PC-9 (cell line): ENCODE data around the gene SCARF2. TPM values are rescaled to one million over a fixed set of nuclear protein-coding genes. Genes with fewer than 3 reads are reported as not detected.

Source experiments
- BruUV-seq: library from RNA; stranded (reverse); fragments of 400-500 nt; replicated peaks from 2 replicates; lab custom pipeline; 2021; lab: Mats Ljungman, UMichigan
- CTCF ChIA-PET: fragments of 300-600 bp; sonication (Branson Sonifier 250); formaldehyde crosslinking; loops from one replicate; lab custom pipeline; 2022; ENCODE audit warnings: antibody characterized with exemption; lab: Charles Lee
- POLR2A ChIA-PET: fragments of 300-600 bp; sonication (Branson Sonifier 250); formaldehyde crosslinking; loops from one replicate; lab custom pipeline; 2022; ENCODE audit warnings: antibody characterized with exemption; ENCODE audit not compliant: unreplicated experiment; lab: Charles Lee
- DNase-seq, 2 experiments: peaks; one replicate each; pipeline versions ENCODE4 v3.0.0 to v3.0.0-alpha.2; 2015 to 2022; ENCODE audit warnings: mixed read lengths in 1 of 2
- H2AFZ ChIP-seq: fragments of 200-600 bp; sonication (generic); 2 replicates; pipeline ENCODE4 v1.8.1; 2017; ENCODE audit warnings: antibody characterized with exemption
- H3F3A ChIP-seq: fragments of 200-600 bp; sonication (generic); 2 replicates; pipeline ENCODE4 v1.8.1; 2017; ENCODE audit warnings: antibody characterized with exemption, mild to moderate bottlenecking, low read depth; ENCODE audit not compliant: insufficient read depth
- H3K27ac ChIP-seq: fragments of 200-600 bp; sonication (generic); 2 replicates; pipeline ENCODE4 v1.6.1; 2016; ENCODE audit warnings: mixed run types
- H3K27me3 ChIP-seq: fragments of 200-600 bp; sonication (generic); 2 replicates; pipeline ENCODE4 v1.6.1; 2016; ENCODE audit warnings: low read depth, mixed run types; ENCODE audit not compliant: insufficient read depth
- H3K36me3 ChIP-seq: fragments of 200-600 bp; sonication (generic); 2 replicates; pipeline ENCODE4 v1.6.1; 2016; ENCODE audit warnings: low read depth, mixed run types
- H3K4me1 ChIP-seq: fragments of 200-600 bp; sonication (generic); replicated peaks from 2 replicates; pipeline ENCODE4 v1.6.1; 2016; ENCODE audit warnings: mixed run types; ENCODE audit not compliant: insufficient read depth
- H3K4me2 ChIP-seq: fragments of 200-600 bp; sonication (generic); 2 replicates; pipeline ENCODE4 v1.6.1; 2017; ENCODE audit warnings: mixed run types
- H3K4me3 ChIP-seq: fragments of 200-600 bp; sonication (generic); 2 replicates; pipeline ENCODE4 v1.6.1; 2016; ENCODE audit warnings: mixed run types
- H3K79me2 ChIP-seq: fragments of 200-600 bp; sonication (generic); 2 replicates; pipeline ENCODE4 v1.6.1; 2017; ENCODE audit warnings: low read depth, mixed run types
- H3K9me2 ChIP-seq: fragments of 200-600 bp; sonication (generic); 2 replicates; pipeline ENCODE4 v1.8.1; 2017; ENCODE audit warnings: mild to moderate bottlenecking; ENCODE audit not compliant: insufficient read depth
- H3K9me3 ChIP-seq: fragments of 200-600 bp; sonication (generic); 2 replicates; pipeline ENCODE4 v1.8.1; 2016; ENCODE audit warnings: low read depth; ENCODE audit not compliant: insufficient read depth
- H4K20me1 ChIP-seq: fragments of 200-600 bp; sonication (generic); 2 replicates; pipeline ENCODE4 v1.8.1; 2017; ENCODE audit not compliant: insufficient read depth
- CTCF ChIP-seq: fragments of 200-600 bp; sonication (generic); conservative IDR thresholded peaks from 2 replicates; pipeline ENCODE4 v1.6.1; 2017; ENCODE audit warnings: mixed run types, antibody characterized with exemption, mild to moderate bottlenecking, moderate library complexity
- EZH2 ChIP-seq: fragments of 200-600 bp; sonication (generic); IDR thresholded peaks from 2 replicates; pipeline ENCODE4 v1.8.0; 2017; ENCODE audit warnings: antibody characterized with exemption, low read depth
- intact Hi-C: fragments of 100-400 bp; cut with micrococcal nuclease; formaldehyde crosslinking; loops from one replicate; pipeline ENCODE4 v1.10.0; 2022; ENCODE audit not compliant: unreplicated experiment
- total RNA-seq: library from RNA; stranded (reverse); gene quantifications from 2 replicates; pipeline ENCODE4 v1.2.3, GENCODE V29; 2021

SCARF2 gene
- total RNA-seq, 1 experiment from 2014 or later = 0.52 TPM

GRCh38 chr22:20430720-20431510, 6.7 kb downstream of the SCARF2 start:
- Histone ChIP-seq H3K9me2 (no peaks in the 10 kb centered on the region), H3K79me2 (no peaks in the 10 kb centered on the region), H3K36me3 (no peaks in the 10 kb centered on the region), H2AFZ (no peak overlapping the region), H3K4me2 (peak overlapping the region; percentile 64), H3F3A (no peaks in the 10 kb centered on the region), H4K20me1 (no peaks in the 10 kb centered on the region), H3K4me1 (0 out of 2 replicates have a peak, but pooled peaks cover 3% of the 10 kb centered on the region), H3K9me3 (no peaks in the 10 kb centered on the region), H3K27ac (no peak overlapping the region), H3K4me3 (peak overlapping the region; percentile 35; the same call in 1 of the 2 replicates), H3K27me3 (no peaks in the 10 kb centered on the region; the same call in 1 of the 2 replicates)
- intact Hi-C loops = no loop called here
- POLR2A ChIA-PET = no interaction called here
- CTCF ChIA-PET = no interaction called here
- TF ChIP-seq EZH2 (no peak), CTCF (no peak)
- BruUV-seq = no TSS peak
- peak in 1 of 2 experiments; percentile 60 for DNase-seq

GRCh38 chr22:20430101-20430719, 7.4 kb downstream of the SCARF2 start:
- no peaks in the 10 kb centered on the region; the same call in 1 of the 2 replicates for H3K27me3 ChIP-seq

More at GRCh38 chr22:20430101-20430719, 7.4 kb downstream of the SCARF2 start:
- ChIA-PET POLR2A (interaction anchor here (0.6 kb wide), 1 partner anchor 148 kb away, joined by 6 read pairs; no protein-coding TSS in a partner anchor), CTCF (no interaction called here)
- Histone ChIP-seq H3K4me1 (0 out of 2 replicates have a peak, but pooled peaks cover 3% of the 10 kb centered on the region), H3K9me2 (no peaks in the 10 kb centered on the region), H3K36me3 (no peaks in the 10 kb centered on the region), H3K9me3 (no peaks in the 10 kb centered on the region), H3K27ac (no peak overlapping the region), H3K4me3 (0 out of 2 replicates have a peak overlapping the region, but pooled peaks have one; percentile 35), H3F3A (no peaks in the 10 kb centered on the region), H4K20me1 (no peaks in the 10 kb centered on the region), H3K79me2 (no peaks in the 10 kb centered on the region), H3K4me2 (peak overlapping the region; percentile 64), H2AFZ (no peak overlapping the region)
- no TSS peak for BruUV-seq
- TF ChIP-seq EZH2 = no peak
- TF ChIP-seq CTCF = no peak
- intact Hi-C loops = no loop called here
- no peak for DNase-seq
